Measurements from ENCODE around the gene NRN1. TPM values are rescaled to one million over a fixed set of nuclear protein-coding genes. Genes with fewer than 3 reads are reported as not detected.

Gene NRN1
- total and polyA plus RNA-seq, 4 experiments from 2014 or later, result 0.49 TPM; not detected in 3

GRCh38 chr6:6007366-6008088 is 802 bp upstream of the NRN1 start:
- Mint-ChIP-seq H3K36me3 (peaks cover 6 to 9% of the 10 kb centered on the region in 2 donors), H3K4me3 (peak overlapping the region; percentile 73 to 90 (median 80)), H3K27me3 (peaks cover 49 to 56% of the 10 kb centered on the region in 2 donors), H3K27ac (peak overlapping the region in 2 of 7 donors; percentile 75 to 88), H3K9me3 (peaks cover 0 to 39% (median 22%) of the 10 kb centered on the region in 8 donors), H3K4me1 (peaks cover 27 to 64% (median 46%) of the 10 kb centered on the region in 4 donors)
- Histone ChIP-seq H3K9me3 (ENCODE audit: control insufficient read depth in 1 of 2, low read length in 2 of 2) (peaks cover 0 to 4% of the 10 kb centered on the region in 2 donors), H3K36me3 (ENCODE audit: insufficient read depth, low read length) (no peaks in the 10 kb centered on the region), H3K4me1 (ENCODE audit: insufficient read depth, low read length) (peaks cover 53% of the 10 kb centered on the region), H3K27ac (ENCODE audit: low read depth, low read length) (no peak overlapping the region), H3K27me3 (ENCODE audit: insufficient read depth, low read length) (peaks cover 70% of the 10 kb centered on the region), H3K4me3 (ENCODE audit: low read length in 2 of 2) (peak overlapping the region in 1 of 2 donors; percentile 36)
- CTCF ChIA-PET (ENCODE audit: partially characterized antibody), result interaction anchor here (0.8 to 1.8 kb wide), 4 partner anchors 10 to 33 kb away, joined by 3 to 5 read pairs (median 3); no protein-coding TSS in a partner anchor
- peak in 2 of 5 donors; percentile 25 to 33 for DNase-seq
- POLR2A ChIA-PET (ENCODE audit: partially characterized antibody), result interaction anchor here (0.6 to 1.0 kb wide), 4 partner anchors 8 to 116 kb away, joined by 3 to 4 read pairs (median 3); no protein-coding TSS in a partner anchor
- intact Hi-C loops (cut with micrococcal nuclease), result loop anchor here (2.0 to 10.0 kb wide), 4 partner anchors 535 to 1233 kb away; partner anchors contain the start of genes CDYL, FARS2 and LYRM4

- Mint-ChIP-seq H3K27me3 (peaks cover 61 to 67% of the 10 kb centered on the region in 2 donors), H3K36me3 (peaks cover 6 to 10% of the 10 kb centered on the region in 2 donors), H3K9me3 (peaks cover 0 to 48% (median 26%) of the 10 kb centered on the region in 8 donors), H3K4me3 (peak overlapping the region in 5 of 8 donors; percentile 31 to 81 (median 41)), H3K27ac (peak overlapping the region in 5 of 7 donors; percentile 18 to 97 (median 88)), H3K4me1 (peaks cover 31 to 79% (median 52%) of the 10 kb centered on the region in 4 donors)
- intact Hi-C loops (cut with micrococcal nuclease), result loop anchor here (2.0 to 10.0 kb wide), 4 partner anchors 534 to 1231 kb away; partner anchors contain the start of genes CDYL, FARS2 and LYRM4
- CTCF ChIA-PET (ENCODE audit: partially characterized antibody), result no interaction called here
- Histone ChIP-seq H3K4me3 (ENCODE audit: low read length in 2 of 2) (no peak overlapping the region), H3K4me1 (ENCODE audit: insufficient read depth, low read length) (peaks cover 65% of the 10 kb centered on the region), H3K9me3 (ENCODE audit: control insufficient read depth in 1 of 2, low read length in 2 of 2) (peaks cover 0 to 4% of the 10 kb centered on the region in 2 donors), H3K36me3 (ENCODE audit: insufficient read depth, low read length) (no peaks in the 10 kb centered on the region), H3K27ac (ENCODE audit: low read depth, low read length) (no peak overlapping the region), H3K27me3 (ENCODE audit: insufficient read depth, low read length) (peaks cover 83% of the 10 kb centered on the region)
- POLR2A ChIA-PET (ENCODE audit: partially characterized antibody), result no interaction called here
- no peak for DNase-seq
Measured at GRCh38 chr6:6006006-6006427, 708 bp downstream of the NRN1 start.

- intact Hi-C loops (cut with micrococcal nuclease), result loop anchor here (1.0 to 10.0 kb wide), 5 partner anchors 9 to 1231 kb away; partner anchors contain the start of genes CDYL, FARS2 and LYRM4
- H3K27me3 ChIP-seq (ENCODE audit: insufficient read depth, low read length), result peaks cover 90% of the 10 kb centered on the region
- CTCF ChIA-PET (ENCODE audit: partially characterized antibody), result no interaction called here
- Mint-ChIP-seq H3K27me3 (peaks cover 60 to 71% of the 10 kb centered on the region in 2 donors), H3K4me3 (peak overlapping the region; percentile 53 to 81 (median 78)), H3K27ac (peak overlapping the region in 6 of 7 donors; percentile 31 to 97 (median 84)), H3K36me3 (peaks cover 6 to 10% of the 10 kb centered on the region in 2 donors), H3K4me1 (peaks cover 32 to 82% (median 53%) of the 10 kb centered on the region in 4 donors), H3K9me3 (peaks cover 0 to 50% (median 28%) of the 10 kb centered on the region in 8 donors)
- peaks cover 0 to 4% of the 10 kb centered on the region in 2 donors for H3K9me3 ChIP-seq (ENCODE audit: control insufficient read depth in 1 of 2, low read length in 2 of 2)
- peaks cover 65% of the 10 kb centered on the region for H3K4me1 ChIP-seq (ENCODE audit: insufficient read depth, low read length)
- POLR2A ChIA-PET (ENCODE audit: partially characterized antibody), result no interaction called here
- no peaks in the 10 kb centered on the region for H3K36me3 ChIP-seq (ENCODE audit: insufficient read depth, low read length)
- no peak overlapping the region for H3K27ac ChIP-seq (ENCODE audit: low read depth, low read length)
- no peak overlapping the region for H3K4me3 ChIP-seq (ENCODE audit: low read length in 2 of 2)
- DNase-seq, result peak in 1 of 5 donors; percentile 13
Measured at GRCh38 chr6:6005051-6006005, 1.4 kb downstream of the NRN1 start.

- Histone ChIP-seq H3K4me3 (ENCODE audit: low read length in 2 of 2) (peak overlapping the region; percentile 0 to 15), H3K27me3 (ENCODE audit: insufficient read depth, low read length) (peaks cover 91% of the 10 kb centered on the region), H3K36me3 (ENCODE audit: insufficient read depth, low read length) (no peaks in the 10 kb centered on the region), H3K9me3 (ENCODE audit: control insufficient read depth in 1 of 2, low read length in 2 of 2) (peaks cover 0 to 4% of the 10 kb centered on the region in 2 donors), H3K4me1 (ENCODE audit: insufficient read depth, low read length) (peaks cover 69% of the 10 kb centered on the region), H3K27ac (ENCODE audit: low read depth, low read length) (no peak overlapping the region)
- H3K36me3 Mint-ChIP-seq, result peaks cover 6 to 10% of the 10 kb centered on the region in 2 donors
- H3K4me3 Mint-ChIP-seq, result peak overlapping the region; percentile 77 to 93 (median 87)
- intact Hi-C loops (cut with micrococcal nuclease), result loop anchor here (10.0 kb wide), 2 partner anchors 740 to 1230 kb away; partner anchors contain the start of genes CDYL, FARS2 and LYRM4
- POLR2A ChIA-PET (ENCODE audit: partially characterized antibody), result interaction anchor here (1.0 to 1.2 kb wide), 3 partner anchors 9 to 137 kb away, joined by 3 to 4 read pairs (median 3); no protein-coding TSS in a partner anchor
- peak overlapping the region in 5 of 7 donors; percentile 31 to 97 (median 88) for H3K27ac Mint-ChIP-seq
- DNase-seq, result no peak
- CTCF ChIA-PET (ENCODE audit: partially characterized antibody), result no interaction called here
- H3K27me3 Mint-ChIP-seq, result peaks cover 66 to 78% of the 10 kb centered on the region in 2 donors
- peaks cover 0 to 55% (median 35%) of the 10 kb centered on the region in 8 donors for H3K9me3 Mint-ChIP-seq
- H3K4me1 Mint-ChIP-seq, result peaks cover 35 to 88% (median 60%) of the 10 kb centered on the region in 4 donors
Measured at GRCh38 chr6:6004390-6004995, 2.2 kb downstream of the NRN1 start.

GRCh38 chr6:6003621-6004366 is 2.9 kb downstream of the NRN1 start:
- Mint-ChIP-seq H3K27me3 (peaks cover 66 to 77% of the 10 kb centered on the region in 2 donors), H3K9me3 (peaks cover 0 to 59% (median 38%) of the 10 kb centered on the region in 8 donors), H3K4me3 (peak overlapping the region; percentile 77 to 93 (median 87)), H3K27ac (peak overlapping the region in 5 of 7 donors; percentile 18 to 97 (median 88)), H3K4me1 (peaks cover 35 to 87% (median 60%) of the 10 kb centered on the region in 4 donors), H3K36me3 (peaks cover 6 to 10% of the 10 kb centered on the region in 2 donors)
- H3K27me3 ChIP-seq (ENCODE audit: insufficient read depth, low read length), result peaks cover 96% of the 10 kb centered on the region
- peaks cover 0 to 4% of the 10 kb centered on the region in 2 donors for H3K9me3 ChIP-seq (ENCODE audit: control insufficient read depth in 1 of 2, low read length in 2 of 2)
- ChIA-PET CTCF (ENCODE audit: partially characterized antibody) (no interaction called here), POLR2A (ENCODE audit: partially characterized antibody) (interaction anchor here (1.0 to 1.2 kb wide), 3 partner anchors 8 to 136 kb away, joined by 3 to 4 read pairs (median 3); no protein-coding TSS in a partner anchor)
- no peaks in the 10 kb centered on the region for H3K36me3 ChIP-seq (ENCODE audit: insufficient read depth, low read length)
- H3K4me3 ChIP-seq (ENCODE audit: low read length in 2 of 2), result peak overlapping the region; percentile 0 to 15
- peak in 4 of 5 donors; percentile 40 to 51 (median 48) for DNase-seq
- intact Hi-C loops (cut with micrococcal nuclease), result loop anchor here (10.0 kb wide), 2 partner anchors 739 to 1229 kb away; partner anchors contain the start of genes CDYL, FARS2 and LYRM4
- no peak overlapping the region for H3K27ac ChIP-seq (ENCODE audit: low read depth, low read length)
- H3K4me1 ChIP-seq (ENCODE audit: insufficient read depth, low read length), result peaks cover 76% of the 10 kb centered on the region
